Loucy (cell line): ENCODE measurements around the gene SEMA6D.

Experiments used
- CTCF ChIP-seq: fragments of 200-600 bp; sonication (generic); conservative IDR thresholded peaks from 2 replicates; pipeline ENCODE4 v1.5.1; 2014; ENCODE audit warnings: mild to moderate bottlenecking, antibody characterized with exemption, low read length
- EZH2phosphoT487 ChIP-seq: fragments of 200-600 bp; IDR thresholded peaks from 2 replicates; pipeline ENCODE4 v1.6.1; 2018; ENCODE audit warnings: antibody characterized with exemption, mild to moderate bottlenecking, moderate library complexity, borderline replicate concordance

GRCh38 chr15:47792231-47792630 lies 74.9 kb downstream of the SEMA6D start:
- TF ChIP-seq CTCF (no peak), EZH2phosphoT487 (no peak)
